ENCODE results near the gene CATSPERE.
"Not testable (repeated sequence)": the region's sequence is repeated elsewhere in the genome, so short reads cannot be mapped to it uniquely, and the experiment has no call there.

CATSPERE gene

DNA sequence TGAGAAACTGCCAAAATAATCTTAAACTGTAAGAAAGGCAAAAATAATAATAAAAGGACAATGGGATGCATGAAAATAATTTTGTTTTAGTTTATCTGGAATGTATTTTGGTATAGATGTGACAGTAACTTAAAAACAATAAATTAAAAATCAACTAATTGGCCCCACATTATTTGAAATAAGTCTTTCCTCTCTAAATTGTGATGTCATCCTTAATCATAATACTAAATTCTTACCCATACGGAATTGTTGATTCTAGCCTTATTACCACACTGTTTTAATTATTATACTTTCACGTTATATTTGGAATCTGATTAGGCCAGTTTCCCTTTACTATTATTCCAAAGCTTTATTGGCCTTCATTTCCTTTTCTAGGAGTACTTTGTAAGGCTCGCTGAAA is 199.5 kb downstream of the CATSPERE start:
- H3K4me3 ChIP-seq (ENCODE audit: low read length), result no peak overlapping the region
- no peak for TF ChIP-seq CTCF (IDR thresholded peaks at IDR 0.05; ENCODE audit: insufficient read depth, low read depth, low read length, missing control alignments)
- no peak for DNase-seq (ENCODE audit: low read depth)

DNA sequence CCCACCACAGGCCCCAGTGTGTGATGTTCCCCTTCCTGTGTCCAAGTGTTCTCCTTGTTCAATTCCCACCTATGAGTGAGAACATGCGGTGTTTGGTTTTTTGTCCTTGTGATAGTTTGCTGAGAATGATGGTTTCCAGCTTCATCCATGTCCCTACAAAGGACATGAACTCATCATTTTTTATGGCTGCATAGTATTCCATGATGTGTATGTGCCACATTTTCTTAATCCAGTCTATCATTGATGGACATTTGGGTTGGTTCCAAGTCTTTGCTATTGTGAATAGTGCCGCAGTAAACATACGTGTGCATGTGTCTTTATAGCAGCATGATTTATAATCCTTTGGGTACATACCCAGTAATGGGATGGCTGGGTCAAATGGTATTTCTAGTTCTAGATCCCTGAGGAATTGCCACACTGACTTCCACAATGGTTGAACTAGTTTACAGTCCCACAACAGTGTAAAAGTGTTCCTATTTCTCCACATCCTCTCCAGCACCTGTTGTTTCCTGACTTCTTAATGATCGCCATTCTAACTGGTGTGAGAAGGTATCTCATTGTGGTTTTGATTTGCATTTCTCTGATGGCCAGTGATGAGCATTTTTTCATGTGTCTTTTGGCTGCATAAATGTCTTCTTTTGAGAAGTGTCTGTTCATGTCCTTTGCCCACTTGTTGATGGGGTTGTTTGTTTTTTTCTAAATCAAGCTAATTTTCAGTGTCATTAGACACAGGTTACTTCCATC is 200.7 kb downstream of the CATSPERE start:
- DNase-seq (ENCODE audit: low read depth); H3K4me3 ChIP-seq (ENCODE audit: low read length): not testable (repeated sequence)

GRCh38 chr1:244662599-244662998 is 201.5 kb downstream of the CATSPERE start:
- H3K4me3 ChIP-seq (ENCODE audit: low read length), result no peak overlapping the region
- DNase-seq (ENCODE audit: low read depth), result no peak
- TF ChIP-seq CTCF (IDR thresholded peaks at IDR 0.05; ENCODE audit: insufficient read depth, low read depth, low read length, missing control alignments), result no peak

GRCh38 chr1:244664353-244664752 is 203.3 kb downstream of the CATSPERE start:
- no peak for TF ChIP-seq CTCF (IDR thresholded peaks at IDR 0.05; ENCODE audit: insufficient read depth, low read depth, low read length, missing control alignments)
- H3K4me3 ChIP-seq (ENCODE audit: low read length), result no peak overlapping the region
- no peak for DNase-seq (ENCODE audit: low read depth)

GRCh38 chr1:244665771-244666217 is 204.7 kb downstream of the CATSPERE start:
- no peak overlapping the region for H3K4me3 ChIP-seq (ENCODE audit: low read length)
- no peak for DNase-seq (ENCODE audit: low read depth)
- no peak for TF ChIP-seq CTCF (IDR thresholded peaks at IDR 0.05; ENCODE audit: insufficient read depth, low read depth, low read length, missing control alignments)

- DNase-seq (ENCODE audit: low read depth); H3K4me3 ChIP-seq (ENCODE audit: low read length): not testable (repeated sequence)
These were observed 205.8 kb downstream of the CATSPERE start for GRCh38 chr1:244666672-244667418.

- no peak for TF ChIP-seq CTCF (IDR thresholded peaks at IDR 0.05; ENCODE audit: insufficient read depth, low read depth, low read length, missing control alignments)
- DNase-seq (ENCODE audit: low read depth), result no peak
- H3K4me3 ChIP-seq (ENCODE audit: low read length), result no peak overlapping the region
These were observed 206.7 kb downstream of the CATSPERE start for GRCh38 chr1:244667797-244668196.
